ENCODE data around the gene TMEM115. TPM values are rescaled to one million over a fixed set of nuclear protein-coding genes. Genes with fewer than 3 reads are reported as not detected.

The TMEM115 gene
- total and polyA plus RNA-seq, 2 of the 13 experiments (the other 11 are each of a cell fraction or from before 2014, with no cell fraction given) = 22.1 to 30.7 TPM

- ChIA-PET POLR2A (interaction anchor here (0.8 to 13.0 kb wide), 10 partner anchors 14 to 126 kb away, joined by 3 to 222 read pairs (median 8); partner anchors contain the start of genes GNAI2, HYAL1, HYAL3 and IFRD2), CTCF (ENCODE audit: low intra/inter-chr PET ratio, low total read pairs) (interaction anchor here (0.9 to 2.3 kb wide), 3 partner anchors 19 to 95 kb away, joined by 3 to 15 read pairs (median 3); partner anchors contain the start of genes HYAL1, HYAL3 and NAA80)
- H3K36me3 ChIP-seq (replicated peaks in 1 of 2; ENCODE audit: control insufficient read depth in 1 of 2, insufficient read depth in 2 of 2, low read length in 2 of 2) = peaks cover 12 to 36% of the 10 kb centered on the region in 2 experiments
- intact Hi-C loops (cut with micrococcal nuclease; ENCODE audit: unreplicated experiment) = no loop called here
- in situ Hi-C loops (cut with HindIII; ENCODE audit: extremely low pct_ligation_motif_present, low pct_unique_long_range_greater_than_20kb) = loop anchor here (5.0 kb wide), 1 partner anchor 60 kb away; no protein-coding TSS in a partner anchor
- H3K4me3 ChIP-seq (replicated peaks in 1 of 3; ENCODE audit: insufficient read depth in 1 of 3, low read depth in 2 of 3, low read length in 3 of 3) = peak overlapping the region; percentile 28 to 91 (median 85); a peak in 5 of 6 replicates
- BruUV-seq (replicated peaks) = no TSS peak
- WGBS (ENCODE audit: low lambda C conversion rate) = 60% methylated on average over 1 of the region's 14 CpGs
- no peak for FAIRE-seq
- peak overlapping the region; percentile 100 for H3K27ac ChIP-seq (ENCODE audit: extremely low read length, insufficient read depth, low read length)
- no peaks in the 10 kb centered on the region for H4K20me1 ChIP-seq (ENCODE audit: insufficient read depth, low read length)
- H2AFZ ChIP-seq (ENCODE audit: low read length) = no peak overlapping the region
- H3K4me2 ChIP-seq (ENCODE audit: low read depth, low read length) = peak overlapping the region; percentile 94
- peaks cover 79% of the 10 kb centered on the region for H3K4me1 ChIP-seq (ENCODE audit: insufficient read depth, low read length)
- no peaks in the 10 kb centered on the region; a peak in 1 of 5 replicates for H3K27me3 ChIP-seq (ENCODE audit: control insufficient read depth in 1 of 2, insufficient read depth in 2 of 2, low read length in 2 of 2)
- no peak for DNase-seq (ENCODE audit: low spot score)
- H3K79me2 ChIP-seq (ENCODE audit: insufficient read depth, low read length) = peaks cover 30% of the 10 kb centered on the region
- H3K9ac ChIP-seq (ENCODE audit: insufficient read depth, low read depth, low read length) = peak overlapping the region; percentile 99
- H3K9me3 ChIP-seq (ENCODE audit: low read length) = no peaks in the 10 kb centered on the region
- no peak for ATAC-seq
- peak; percentile 19; the same call in 1 of the 2 replicates for TF ChIP-seq HIVEP1 (CRISPR knock-in tag; IDR thresholded peaks at IDR 0.05)
- no peak for TF ChIP-seq ZNF720 (CRISPR knock-in tag; IDR thresholded peaks at IDR 0.05)
- TF ChIP-seq NR1H2 (CRISPR knock-in tag; IDR thresholded peaks at IDR 0.05; ENCODE audit: borderline replicate concordance, low read depth) = no peak
- TF ChIP-seq RERE (CRISPR knock-in tag; IDR thresholded peaks at IDR 0.05; ENCODE audit: low read depth) = no peak
- TF ChIP-seq ISL2 (CRISPR knock-in tag; IDR thresholded peaks at IDR 0.05) = peak; percentile 46; the same call in 1 of the 2 replicates
- TF ChIP-seq, protein P1, sequence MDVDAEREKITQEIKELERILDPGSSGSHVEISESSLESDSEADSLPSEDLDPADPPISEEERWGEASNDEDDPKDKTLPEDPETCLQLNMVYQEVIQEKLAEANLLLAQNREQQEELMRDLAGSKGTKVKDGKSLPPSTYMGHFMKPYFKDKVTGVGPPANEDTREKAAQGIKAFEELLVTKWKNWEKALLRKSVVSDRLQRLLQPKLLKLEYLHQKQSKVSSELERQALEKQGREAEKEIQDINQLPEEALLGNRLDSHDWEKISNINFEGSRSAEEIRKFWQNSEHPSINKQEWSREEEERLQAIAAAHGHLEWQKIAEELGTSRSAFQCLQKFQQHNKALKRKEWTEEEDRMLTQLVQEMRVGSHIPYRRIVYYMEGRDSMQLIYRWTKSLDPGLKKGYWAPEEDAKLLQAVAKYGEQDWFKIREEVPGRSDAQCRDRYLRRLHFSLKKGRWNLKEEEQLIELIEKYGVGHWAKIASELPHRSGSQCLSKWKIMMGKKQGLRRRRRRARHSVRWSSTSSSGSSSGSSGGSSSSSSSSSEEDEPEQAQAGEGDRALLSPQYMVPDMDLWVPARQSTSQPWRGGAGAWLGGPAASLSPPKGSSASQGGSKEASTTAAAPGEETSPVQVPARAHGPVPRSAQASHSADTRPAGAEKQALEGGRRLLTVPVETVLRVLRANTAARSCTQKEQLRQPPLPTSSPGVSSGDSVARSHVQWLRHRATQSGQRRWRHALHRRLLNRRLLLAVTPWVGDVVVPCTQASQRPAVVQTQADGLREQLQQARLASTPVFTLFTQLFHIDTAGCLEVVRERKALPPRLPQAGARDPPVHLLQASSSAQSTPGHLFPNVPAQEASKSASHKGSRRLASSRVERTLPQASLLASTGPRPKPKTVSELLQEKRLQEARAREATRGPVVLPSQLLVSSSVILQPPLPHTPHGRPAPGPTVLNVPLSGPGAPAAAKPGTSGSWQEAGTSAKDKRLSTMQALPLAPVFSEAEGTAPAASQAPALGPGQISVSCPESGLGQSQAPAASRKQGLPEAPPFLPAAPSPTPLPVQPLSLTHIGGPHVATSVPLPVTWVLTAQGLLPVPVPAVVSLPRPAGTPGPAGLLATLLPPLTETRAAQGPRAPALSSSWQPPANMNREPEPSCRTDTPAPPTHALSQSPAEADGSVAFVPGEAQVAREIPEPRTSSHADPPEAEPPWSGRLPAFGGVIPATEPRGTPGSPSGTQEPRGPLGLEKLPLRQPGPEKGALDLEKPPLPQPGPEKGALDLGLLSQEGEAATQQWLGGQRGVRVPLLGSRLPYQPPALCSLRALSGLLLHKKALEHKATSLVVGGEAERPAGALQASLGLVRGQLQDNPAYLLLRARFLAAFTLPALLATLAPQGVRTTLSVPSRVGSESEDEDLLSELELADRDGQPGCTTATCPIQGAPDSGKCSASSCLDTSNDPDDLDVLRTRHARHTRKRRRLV (CRISPR knock-in tag; IDR thresholded peaks at IDR 0.05) = 0 out of 2 replicates have a peak, but pooled peaks have one; percentile 34
- TF ChIP-seq, protein P2, sequence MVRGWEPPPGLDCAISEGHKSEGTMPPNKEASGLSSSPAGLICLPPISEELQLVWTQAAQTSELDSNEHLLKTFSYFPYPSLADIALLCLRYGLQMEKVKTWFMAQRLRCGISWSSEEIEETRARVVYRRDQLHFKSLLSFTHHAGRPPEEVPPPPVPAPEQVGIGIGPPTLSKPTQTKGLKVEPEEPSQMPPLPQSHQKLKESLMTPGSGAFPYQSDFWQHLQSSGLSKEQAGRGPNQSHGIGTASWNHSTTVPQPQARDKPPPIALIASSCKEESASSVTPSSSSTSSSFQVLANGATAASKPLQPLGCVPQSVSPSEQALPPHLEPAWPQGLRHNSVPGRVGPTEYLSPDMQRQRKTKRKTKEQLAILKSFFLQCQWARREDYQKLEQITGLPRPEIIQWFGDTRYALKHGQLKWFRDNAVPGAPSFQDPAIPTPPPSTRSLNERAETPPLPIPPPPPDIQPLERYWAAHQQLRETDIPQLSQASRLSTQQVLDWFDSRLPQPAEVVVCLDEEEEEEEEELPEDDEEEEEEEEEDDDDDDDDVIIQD (CRISPR knock-in tag; IDR thresholded peaks at IDR 0.05; ENCODE audit: low read depth) = no peak
- TF ChIP-seq ZMYM2 (CRISPR knock-in tag; IDR thresholded peaks at IDR 0.05) = no peak
- TF ChIP-seq ZNF891 (CRISPR knock-in tag; IDR thresholded peaks at IDR 0.05) = 0 out of 2 replicates have a peak, but pooled peaks have one; percentile 6
- TF ChIP-seq ZNF75D (CRISPR knock-in tag; IDR thresholded peaks at IDR 0.05; ENCODE audit: borderline replicate concordance) = no peak
These were observed 37.3 kb downstream of the TMEM115 start for GRCh38 chr3:50322115-50322385.

Measured in HepG2 (cell line).